Measurements from ENCODE around the gene UBE3A. TPM values are rescaled to one million over a fixed set of nuclear protein-coding genes. Genes with fewer than 3 reads are reported as not detected.
A peak's percentile ranks its signal among the peaks of the same experiment; 100 is the strongest.

UBE3A gene
- total RNA-seq, result 100 to 1,000 TPM; 119 to 131 (median 122) TPM
- total RNA-seq (2013), result 119 TPM

GRCh38 chr15:25438601-25439368, at the start of gene UBE3A:
TSS of gene UBE3A (minus strand) at chr15:25439024. CDS start at chr15:25409107, 29,917 bp downstream.
- DNase-seq (peak; percentile 89 to 95), ATAC-seq (peak; percentile 92 to 98 (median 92))
- under 1% methylated on average over 97 of the region's 97 CpGs for WGBS (ENCODE audit: insufficient coverage)
- Mint-ChIP-seq H3K4me3 (peak within 1 kb of the TSS; percentile 94), H3K27ac (peak within 1 kb of the TSS; percentile 87 to 88), H3K4me1 (peaks cover 38 to 41% of the 10 kb centered on the region in 2 donors), H3K36me3 (no peaks in the 10 kb centered on the region), H3K9me3 (no peaks in the 10 kb centered on the region), H3K27me3 (ENCODE audit: low read depth in 2 of 2) (no peaks in the 10 kb centered on the region)
- Histone ChIP-seq H3K9me3 (ENCODE audit: control insufficient read depth, insufficient read depth, low read length) (no peaks in the 10 kb centered on the region), H3K27me3 (ENCODE audit: control insufficient read depth, insufficient read depth, low read length) (no peaks in the 10 kb centered on the region), H3K36me3 (ENCODE audit: control insufficient read depth, insufficient read depth, low read length) (no peaks in the 10 kb centered on the region), H3K4me3 (ENCODE audit: low read length) (peak within 1 kb of the TSS; percentile 75), H3K4me1 (ENCODE audit: control insufficient read depth, insufficient read depth, low read length) (peaks cover 11% of the 10 kb centered on the region), H3K27ac (ENCODE audit: low read length) (peak within 1 kb of the TSS; percentile 95)
- intact Hi-C loops (cut with micrococcal nuclease), result loop anchor here (10.0 kb wide), 1 partner anchor 484 kb away; the partner anchor contains the start of genes SNRPN and SNURF
- TF ChIP-seq, protein P1, sequence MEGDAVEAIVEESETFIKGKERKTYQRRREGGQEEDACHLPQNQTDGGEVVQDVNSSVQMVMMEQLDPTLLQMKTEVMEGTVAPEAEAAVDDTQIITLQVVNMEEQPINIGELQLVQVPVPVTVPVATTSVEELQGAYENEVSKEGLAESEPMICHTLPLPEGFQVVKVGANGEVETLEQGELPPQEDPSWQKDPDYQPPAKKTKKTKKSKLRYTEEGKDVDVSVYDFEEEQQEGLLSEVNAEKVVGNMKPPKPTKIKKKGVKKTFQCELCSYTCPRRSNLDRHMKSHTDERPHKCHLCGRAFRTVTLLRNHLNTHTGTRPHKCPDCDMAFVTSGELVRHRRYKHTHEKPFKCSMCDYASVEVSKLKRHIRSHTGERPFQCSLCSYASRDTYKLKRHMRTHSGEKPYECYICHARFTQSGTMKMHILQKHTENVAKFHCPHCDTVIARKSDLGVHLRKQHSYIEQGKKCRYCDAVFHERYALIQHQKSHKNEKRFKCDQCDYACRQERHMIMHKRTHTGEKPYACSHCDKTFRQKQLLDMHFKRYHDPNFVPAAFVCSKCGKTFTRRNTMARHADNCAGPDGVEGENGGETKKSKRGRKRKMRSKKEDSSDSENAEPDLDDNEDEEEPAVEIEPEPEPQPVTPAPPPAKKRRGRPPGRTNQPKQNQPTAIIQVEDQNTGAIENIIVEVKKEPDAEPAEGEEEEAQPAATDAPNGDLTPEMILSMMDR (IDR thresholded peaks at IDR 0.05), result no peak

- Mint-ChIP-seq H3K4me1 (no peaks in the 10 kb centered on the region), H3K36me3 (no peaks in the 10 kb centered on the region), H3K27ac (no peak overlapping the region), H3K4me3 (no peak overlapping the region), H3K9me3 (peaks cover 6 to 10% of the 10 kb centered on the region in 2 donors), H3K27me3 (ENCODE audit: low read depth in 2 of 2) (no peaks in the 10 kb centered on the region)
- TF ChIP-seq, protein P1 (IDR thresholded peaks at IDR 0.05), result no peak
- no peaks in the 10 kb centered on the region for H3K36me3 ChIP-seq (ENCODE audit: control insufficient read depth, insufficient read depth, low read length)
- no peak overlapping the region for H3K4me3 ChIP-seq (ENCODE audit: low read length)
- H3K27ac ChIP-seq (ENCODE audit: low read length), result no peak overlapping the region
- DNase-seq (no peak), ATAC-seq (no peak)
- 62% methylated on average over 4 of the region's 5 CpGs for WGBS (ENCODE audit: insufficient coverage)
- H3K4me1 ChIP-seq (ENCODE audit: control insufficient read depth, insufficient read depth, low read length), result no peaks in the 10 kb centered on the region
- intact Hi-C loops (cut with micrococcal nuclease), result no loop called here
- H3K9me3 ChIP-seq (ENCODE audit: control insufficient read depth, insufficient read depth, low read length), result peaks cover 9% of the 10 kb centered on the region
- H3K27me3 ChIP-seq (ENCODE audit: control insufficient read depth, insufficient read depth, low read length), result no peaks in the 10 kb centered on the region
These were observed 48.5 kb upstream of the UBE3A start for GRCh38 chr15:25487226-25487884.

DNA sequence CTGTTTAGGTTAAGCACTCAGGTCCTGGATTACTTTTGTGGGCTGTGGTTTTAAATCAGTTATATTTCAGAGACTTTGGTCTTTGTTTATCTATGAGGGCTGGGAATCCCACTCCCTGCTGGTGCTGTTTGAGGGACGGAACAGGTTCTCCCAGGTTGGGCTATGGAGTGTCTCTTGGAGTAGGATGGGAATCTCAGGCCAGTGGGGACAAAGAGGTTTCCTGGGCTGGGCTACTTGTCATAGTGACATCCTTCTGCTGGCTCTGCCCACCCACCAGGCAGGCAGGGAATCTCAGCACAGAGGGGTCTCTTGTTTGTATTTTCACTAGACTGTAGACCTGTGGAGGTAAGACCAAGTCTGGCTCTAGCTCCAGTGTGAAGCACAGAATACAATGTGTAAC, 47.2 kb upstream of the UBE3A start:
- Mint-ChIP-seq H3K27me3 (ENCODE audit: low read depth in 2 of 2) (no peaks in the 10 kb centered on the region), H3K9me3 (peaks cover 6 to 10% of the 10 kb centered on the region in 2 donors), H3K36me3 (no peaks in the 10 kb centered on the region), H3K4me3 (no peak overlapping the region), H3K27ac (no peak overlapping the region), H3K4me1 (no peaks in the 10 kb centered on the region)
- WGBS (ENCODE audit: insufficient coverage), result 95% methylated on average over 1 of the region's 1 CpG
- intact Hi-C loops (cut with micrococcal nuclease), result no loop called here
- H3K27me3 ChIP-seq (ENCODE audit: control insufficient read depth, insufficient read depth, low read length), result no peaks in the 10 kb centered on the region
- TF ChIP-seq, protein P1 (IDR thresholded peaks at IDR 0.05), result no peak
- H3K4me1 ChIP-seq (ENCODE audit: control insufficient read depth, insufficient read depth, low read length), result no peaks in the 10 kb centered on the region
- no peak for DNase-seq
- ATAC-seq, result no peak
- peaks cover 9% of the 10 kb centered on the region for H3K9me3 ChIP-seq (ENCODE audit: control insufficient read depth, insufficient read depth, low read length)
- no peaks in the 10 kb centered on the region for H3K36me3 ChIP-seq (ENCODE audit: control insufficient read depth, insufficient read depth, low read length)
- H3K4me3 ChIP-seq (ENCODE audit: low read length), result no peak overlapping the region
- no peak overlapping the region for H3K27ac ChIP-seq (ENCODE audit: low read length)
